Measurements from ENCODE around the gene DZANK1. TPM values are rescaled to one million over a fixed set of nuclear protein-coding genes. Genes with fewer than 3 reads are reported as not detected.

The DZANK1 gene
- total and polyA plus RNA-seq, 2 of the 8 experiments (the other 6 are each of a cell fraction or from before 2014, with no cell fraction given), result 8.0 to 9.9 TPM

- Histone ChIP-seq H3K79me2 (ENCODE audit: control insufficient read depth in 1 of 2, insufficient read depth in 2 of 2, low read length in 2 of 2) (no peaks in the 10 kb centered on the region), H3K14ac (ENCODE audit: insufficient read length) (no peak overlapping the region), H3K56ac (replicated peaks; ENCODE audit: insufficient read length, low read depth, low read length) (no peak overlapping the region), H4K5ac (ENCODE audit: insufficient read length, low read depth, low read length) (no peak overlapping the region), H3K23me2 (ENCODE audit: low read depth, low read length) (no peaks in the 10 kb centered on the region), H3K18ac (ENCODE audit: extremely low read depth, low read length) (no peak overlapping the region), H3K27ac (ENCODE audit: low read depth, low read length) (no peak overlapping the region), H3K79me1 (ENCODE audit: low read depth, low read length) (no peaks in the 10 kb centered on the region), H4K20me1 (replicated peaks in 1 of 2; ENCODE audit: control insufficient read depth in 1 of 2, insufficient read depth in 2 of 2, low read length in 2 of 2) (no peaks in the 10 kb centered on the region), H3K23ac (ENCODE audit: insufficient read length) (no peak overlapping the region), H4K8ac (ENCODE audit: extremely low read depth, insufficient read depth, low read length) (no peak overlapping the region), H2BK15ac (ENCODE audit: low read length) (no peak overlapping the region), H3K9me3 (ENCODE audit: insufficient read depth in 2 of 2, low read depth in 1 of 2, low read length in 1 of 2) (no peaks in the 10 kb centered on the region), H2BK5ac (ENCODE audit: low read depth, low read length) (no peak overlapping the region), H3K9ac (replicated peaks in 1 of 4; ENCODE audit: extremely low read depth in 1 of 4, low read depth in 3 of 4, low read length in 3 of 4) (no peak overlapping the region), H2BK12ac (ENCODE audit: low read depth, low read length) (no peak overlapping the region), H2BK120ac (replicated peaks; ENCODE audit: low read depth, low read length) (no peak overlapping the region), H3K27me3 (replicated peaks in 1 of 4; ENCODE audit: control insufficient read depth in 3 of 4, extremely low read depth in 1 of 4, insufficient read depth in 3 of 4, low read length in 3 of 4) (no peaks in the 10 kb centered on the region), H2BK20ac (ENCODE audit: low read length) (no peak overlapping the region), H3K4me2 (ENCODE audit: insufficient read depth in 1 of 2, low read depth in 2 of 2, low read length in 2 of 2) (no peak overlapping the region), H3K4me3 (ENCODE audit: extremely low read depth in 1 of 4, insufficient read depth in 2 of 4, low read depth in 3 of 4, low read length in 4 of 4) (no peak overlapping the region), H3K4me1 (replicated peaks in 1 of 4; ENCODE audit: control insufficient read depth in 3 of 4, insufficient read depth in 4 of 4, low read length in 3 of 4) (no peaks in the 10 kb centered on the region), H4K91ac (replicated peaks; ENCODE audit: insufficient read length, low read length) (no peak overlapping the region), H2AK5ac (ENCODE audit: low read depth, low read length) (no peak overlapping the region), H3K36me3 (ENCODE audit: control insufficient read depth in 2 of 4, insufficient read depth in 4 of 4, low read length in 3 of 4) (no peaks in the 10 kb centered on the region), H2AFZ (ENCODE audit: low read length) (no peak overlapping the region), H3K4ac (replicated peaks; ENCODE audit: insufficient read length, low read depth, low read length) (no peak overlapping the region)
- DNase-seq (ENCODE audit: low read depth in 1 of 2, low spot score in 2 of 2) (no peak), FAIRE-seq (no peak)
- ChIA-PET POLR2A (ENCODE audit: partially characterized antibody) (interaction anchor here (0.6 kb wide), 1 partner anchor 24 kb away, joined by 3 read pairs; no protein-coding TSS in a partner anchor), CTCF (ENCODE audit: partially characterized antibody) (interaction anchor here (0.9 to 1.2 kb wide), 3 partner anchors 12 to 46 kb away, joined by 3 to 4 read pairs (median 3); no protein-coding TSS in a partner anchor)
- WGBS, 2 experiments (ENCODE audit: extremely low coverage in 1 of 2, insufficient coverage in 1 of 2, insufficient read length in 1 of 2, insufficient replicate concordance in 2 of 2, low coverage in 1 of 2, low lambda C conversion rate in 2 of 2, missing lambda C conversion rate in 1 of 2), result 100% methylated on average over 1 of the region's 1 CpG; no CpG with 5 or more reads in 1 of the 2 experiments
- TF ChIP-seq CHD1 (IDR thresholded peaks at IDR 0.05; ENCODE audit: low read depth, low read length) (no peak), CHD2 (IDR thresholded peaks at IDR 0.05; ENCODE audit: low read length) (no peak), CBX8 (IDR thresholded peaks at IDR 0.05; ENCODE audit: borderline replicate concordance, low read depth, low read length) (no peak), TBP (IDR thresholded peaks at IDR 0.05; ENCODE audit: low read depth, low read length) (no peak), POLR2AphosphoS5 (IDR thresholded peaks at IDR 0.05; ENCODE audit: low read depth, low read length) (no peak)
These were observed 107.0 kb downstream of the DZANK1 start for GRCh38 chr20:18359854-18360253.
